DMS153 treated with DMSO at 0.1 percent for 48 hours (cell line): Measurements from ENCODE around the gene KLHDC10.
"Not testable (repeated sequence)": the region's sequence is repeated elsewhere in the genome, so short reads cannot be mapped to it uniquely, and the experiment has no call there.

Experiments
- DNase-seq: peaks from one replicate; lab custom pipeline; 2025; ENCODE audit not compliant: unreplicated experiment; lab: John Stamatoyannopoulos, UW

The KLHDC10 gene

GRCh38 chr7:130140551-130141160 lies 70.3 kb downstream of the KLHDC10 start:
- DNase-seq, result no peak

GRCh38 chr7:130141161-130141883 lies 71.0 kb downstream of the KLHDC10 start:
- DNase-seq, result peak; percentile 41

GRCh38 chr7:130141884-130142653 lies 71.7 kb downstream of the KLHDC10 start:
- DNase-seq, result no peak

DNA sequence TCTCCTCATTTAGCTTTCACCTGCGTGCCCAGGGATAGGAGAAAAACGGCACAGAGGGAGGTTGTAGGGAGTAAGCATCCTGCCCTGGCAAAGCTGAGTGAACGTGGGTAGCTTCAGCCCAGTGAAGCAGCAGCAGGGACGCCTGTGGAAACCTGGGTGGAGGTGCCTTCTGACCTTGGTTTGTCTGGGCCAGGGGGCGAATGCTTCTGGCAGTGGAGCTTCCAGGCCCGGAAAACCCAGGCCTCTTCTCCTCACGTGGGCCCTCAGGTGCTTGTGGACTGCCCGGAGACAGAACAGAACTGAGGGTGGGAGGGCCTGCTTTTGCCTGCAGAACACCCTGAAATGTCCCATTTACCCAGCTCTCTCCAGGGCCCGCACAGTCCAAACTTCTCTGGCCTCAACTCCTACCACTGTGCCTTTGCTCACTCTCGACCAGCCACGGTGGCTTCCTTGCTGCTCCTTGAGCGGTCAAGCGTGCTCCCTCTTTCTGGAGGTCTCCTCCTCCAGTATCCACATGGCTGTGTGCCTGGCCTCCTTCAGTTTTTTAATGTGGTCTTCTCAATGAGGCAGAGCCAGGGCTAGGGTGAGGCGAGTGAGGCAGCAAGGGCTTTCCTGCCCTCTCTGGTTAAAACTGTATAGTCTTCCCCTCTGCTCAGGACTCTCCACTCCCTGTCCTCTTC lies 72.5 kb downstream of the KLHDC10 start:
- DNase-seq, result no peak

DNA sequence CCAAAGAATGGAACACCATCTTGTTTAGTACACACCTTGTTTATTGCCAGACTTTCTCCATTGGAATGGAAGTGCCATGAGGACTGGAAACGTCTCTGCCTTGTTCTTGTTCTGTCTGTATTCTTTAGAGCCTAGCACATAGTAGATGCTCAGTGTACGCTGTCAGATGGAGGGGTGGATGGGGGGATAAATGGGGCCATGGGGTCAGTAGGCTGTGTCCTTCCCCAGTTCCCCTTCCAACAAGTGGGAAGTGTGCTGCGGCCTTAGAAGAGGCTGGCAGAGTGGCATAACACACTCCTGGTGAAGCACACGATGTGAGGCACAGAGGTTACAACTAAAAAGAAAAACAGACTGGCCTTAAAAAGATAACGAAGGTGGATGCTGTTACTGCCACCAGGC lies 73.0 kb downstream of the KLHDC10 start:
- no peak for DNase-seq

GRCh38 chr7:130143986-130144311 lies 73.6 kb downstream of the KLHDC10 start:
- DNase-seq, result no peak

- no peak for DNase-seq
These were observed 74.2 kb downstream of the KLHDC10 start for GRCh38 chr7:130144312-130145171.

DNA sequence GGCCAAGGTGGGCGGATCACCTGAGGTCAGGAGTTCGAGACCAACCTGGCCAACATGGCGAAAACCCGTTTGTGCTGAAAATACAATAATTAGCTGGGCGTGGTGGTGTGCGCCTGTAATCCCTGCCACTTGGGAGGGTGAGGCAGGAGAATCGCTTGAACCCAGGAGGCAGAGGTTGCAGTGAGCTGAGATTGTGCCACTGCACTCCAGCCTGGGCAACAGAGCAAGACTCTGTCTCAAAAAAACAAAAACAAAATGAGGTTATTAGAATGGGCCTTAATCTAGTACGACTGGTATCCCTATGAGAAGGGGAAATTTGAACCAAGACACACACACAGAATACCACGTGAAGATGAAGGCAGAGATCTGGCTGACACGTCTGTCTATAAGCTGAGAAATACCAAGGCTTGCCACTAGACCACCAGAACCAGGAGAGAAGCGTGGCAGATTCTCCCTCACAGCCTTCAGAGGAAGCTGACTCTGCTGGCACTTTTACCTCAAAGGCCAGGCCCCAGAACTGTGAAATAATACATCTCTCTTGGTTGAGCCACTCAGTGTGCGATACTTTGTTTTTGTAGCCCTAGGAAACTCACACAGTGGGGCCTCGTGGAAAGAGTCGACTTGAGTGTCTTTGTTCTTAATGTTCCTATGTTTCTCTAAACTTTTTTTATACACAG lies 75.2 kb downstream of the KLHDC10 start:
- DNase-seq, result no peak

DNA sequence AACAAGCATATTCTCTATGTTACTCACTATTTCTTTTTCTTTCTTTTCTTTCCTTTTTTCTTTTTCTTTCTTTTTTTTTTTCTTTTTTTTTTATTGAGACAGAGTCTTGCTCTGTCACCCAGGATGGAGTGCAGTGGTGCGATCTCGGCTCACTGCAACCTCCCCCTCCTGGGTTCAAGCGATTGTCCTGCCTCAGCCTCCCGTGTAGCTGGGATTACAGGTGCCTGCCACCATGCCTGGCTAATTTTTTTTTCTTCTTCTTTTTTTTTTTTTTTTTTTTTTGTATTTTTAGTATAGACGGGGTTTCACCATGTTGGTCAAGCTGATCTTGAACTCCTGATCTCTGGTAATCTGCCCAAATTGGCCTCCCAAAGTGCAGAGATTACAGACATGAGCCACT lies 75.8 kb downstream of the KLHDC10 start:
- DNase-seq, result not testable (repeated sequence)

DNA sequence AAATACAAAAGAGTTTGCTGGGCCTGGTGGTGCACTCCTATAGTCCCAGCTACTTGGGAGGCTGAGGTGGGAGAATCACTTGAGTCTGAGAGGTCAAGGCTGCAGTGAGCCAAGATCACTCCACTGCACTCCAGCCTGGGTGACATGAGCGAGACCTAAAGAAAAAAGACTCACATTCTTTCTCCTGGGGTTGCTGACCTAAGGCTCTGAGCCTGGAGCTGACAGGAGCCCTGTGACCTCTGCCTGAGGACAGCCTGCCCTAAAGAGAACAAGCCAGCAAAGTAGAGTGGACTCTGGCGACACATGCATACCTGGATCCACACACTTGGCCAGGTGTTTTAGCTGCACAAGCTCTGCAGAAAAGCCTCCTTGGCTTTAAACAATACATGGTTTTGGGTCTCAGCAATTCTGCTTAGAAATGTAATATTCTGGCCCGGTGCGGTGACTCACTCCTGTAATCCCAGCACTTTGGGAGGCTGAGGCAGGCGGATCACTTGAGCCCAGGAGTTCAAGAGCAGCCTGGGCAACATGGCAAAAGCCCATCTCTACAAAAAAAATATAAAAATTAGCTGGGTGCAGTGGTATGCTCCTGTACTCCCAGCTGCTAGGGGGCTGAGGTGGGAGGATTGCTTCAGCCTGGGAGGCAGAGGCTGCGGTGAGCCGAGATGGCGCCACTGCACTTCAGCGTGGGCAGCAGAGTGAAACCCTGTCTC lies 76.5 kb downstream of the KLHDC10 start:
- DNase-seq, result no peak

DNA sequence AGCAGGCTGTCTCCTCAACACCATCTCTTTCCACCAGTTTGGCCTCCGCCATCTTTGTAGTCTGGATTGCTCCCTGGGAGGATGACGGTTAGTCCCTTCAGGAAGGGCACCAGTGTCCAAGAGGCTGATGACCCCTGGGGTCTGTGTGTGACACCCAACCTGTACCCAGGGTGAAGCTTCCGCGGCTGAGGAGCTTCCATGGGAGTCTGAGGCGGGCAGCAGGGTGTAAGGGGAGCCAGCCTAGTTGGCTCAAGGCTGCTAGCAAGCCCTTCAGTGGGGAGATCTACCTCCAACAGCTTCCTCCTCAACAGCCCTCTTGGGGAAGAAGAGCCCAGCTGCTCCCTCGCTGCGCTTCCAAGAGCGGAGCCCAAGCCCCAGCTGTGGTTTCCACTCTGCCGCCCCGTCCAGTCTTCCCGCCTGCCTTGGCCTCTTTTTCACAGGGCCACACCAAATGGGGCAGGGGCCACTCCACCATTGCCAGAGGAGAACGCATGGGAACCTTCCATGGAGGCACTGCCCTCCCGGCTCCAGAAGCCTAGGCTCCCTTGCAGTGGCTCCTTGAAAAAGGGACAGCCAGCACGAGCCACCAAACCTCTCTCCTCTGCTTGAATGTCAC lies 77.5 kb downstream of the KLHDC10 start:
- no peak for DNase-seq

GRCh38 chr7:130148561-130148960 lies 78.2 kb downstream of the KLHDC10 start:
- DNase-seq, result no peak

DNA sequence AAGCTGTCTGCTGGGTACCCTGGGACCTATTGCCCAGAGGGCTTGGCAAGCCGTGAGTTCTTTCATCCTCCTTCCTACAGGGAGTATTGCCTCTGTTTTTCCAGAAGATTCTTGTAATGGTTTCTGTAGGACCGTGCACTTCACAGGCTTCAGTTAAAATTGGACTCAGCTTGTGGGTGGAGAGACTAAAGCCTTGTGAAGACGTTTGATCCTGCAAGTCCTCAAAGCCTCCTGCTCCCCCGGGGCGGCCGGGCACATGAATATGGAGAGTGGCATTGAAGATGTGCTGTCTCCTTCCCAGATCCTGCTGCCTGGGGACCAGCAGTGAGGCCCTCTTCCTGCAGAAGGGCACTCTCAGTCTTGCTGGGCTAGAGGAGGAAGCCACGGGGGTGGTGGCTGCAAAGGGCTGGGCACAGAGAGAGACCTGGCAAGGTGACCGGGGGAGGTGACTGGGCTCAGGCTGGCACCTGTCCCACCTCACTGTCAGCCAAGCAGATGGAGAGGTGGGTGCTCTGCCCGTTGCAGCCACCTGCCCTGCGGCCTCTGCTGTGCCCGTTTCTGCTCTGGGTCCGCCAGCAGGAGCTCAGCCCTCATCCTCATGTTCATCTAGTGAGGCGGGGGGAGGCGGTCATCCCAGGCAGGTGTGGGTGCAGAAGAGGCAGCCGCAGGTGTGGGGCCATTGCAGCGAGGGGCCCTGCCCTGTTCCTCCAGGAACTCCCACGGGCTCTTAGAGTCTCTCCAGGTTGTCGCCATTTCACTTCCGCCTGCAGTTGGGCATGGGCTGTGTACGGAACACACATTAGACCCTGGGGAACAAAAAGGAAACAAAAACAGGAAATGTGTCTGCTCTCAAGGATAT lies 79.2 kb downstream of the KLHDC10 start:
- DNase-seq, result peak; percentile 70

DNA sequence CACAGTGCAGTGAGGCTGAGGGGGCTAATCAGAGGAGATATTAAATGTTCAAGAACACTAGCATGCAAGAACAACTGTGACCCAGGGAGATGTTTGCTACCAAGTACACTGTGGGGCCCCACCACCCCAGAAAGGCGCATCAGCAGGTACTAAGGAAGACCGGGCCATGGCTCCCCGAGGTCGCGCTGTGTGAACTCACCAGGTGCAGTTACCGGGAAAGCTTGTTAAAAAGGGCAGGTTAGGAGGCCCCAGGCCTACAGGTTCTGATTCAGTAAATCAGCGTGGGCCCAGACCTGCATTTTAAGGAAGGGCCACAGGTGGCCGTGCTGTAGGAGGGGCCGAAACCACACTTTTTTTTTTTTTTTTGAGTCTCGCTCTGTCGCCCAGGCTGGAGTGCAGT lies 80.3 kb downstream of the KLHDC10 start:
- no peak for DNase-seq

- DNase-seq, result no peak
These were observed 81.5 kb downstream of the KLHDC10 start for GRCh38 chr7:130151591-130152492.

GRCh38 chr7:130152493-130153210 lies 82.3 kb downstream of the KLHDC10 start:
- no peak for DNase-seq
